ENCODE data around the gene RPS6KA3. TPM values are rescaled to one million over a fixed set of nuclear protein-coding genes. Genes with fewer than 3 reads are reported as not detected.
"Not testable (repeated sequence)": the region's sequence is repeated elsewhere in the genome, so short reads cannot be mapped to it uniquely, and the experiment has no call there.

The RPS6KA3 gene
- total RNA-seq, 1 experiment from 2014 or later = 9.2 TPM

DNA sequence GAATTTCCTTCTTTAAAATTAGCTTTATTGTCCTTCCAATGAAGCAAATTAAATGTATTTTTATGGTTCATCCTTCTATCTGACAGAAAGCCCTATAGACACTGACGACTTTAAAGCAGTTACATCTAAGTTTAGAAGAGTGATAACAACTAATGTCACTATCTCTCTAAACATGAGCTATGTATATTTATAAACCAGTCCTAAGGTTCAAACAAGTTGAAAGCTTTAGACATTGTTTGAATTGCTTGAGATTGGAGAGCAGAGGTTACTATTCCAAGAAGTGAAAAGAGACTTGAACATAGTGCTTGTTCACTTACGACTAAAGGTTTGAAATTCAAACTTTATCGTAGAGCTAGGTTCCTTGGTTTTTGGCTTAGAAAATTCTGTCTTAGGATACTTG, 94.8 kb downstream of the RPS6KA3 start:
- H2BK120ac ChIP-seq (ENCODE audit: low read depth, low read length, poor library complexity, severe bottlenecking) = no peak overlapping the region
- no peak overlapping the region for H4K91ac ChIP-seq (ENCODE audit: insufficient read length, low read depth, low read length)
- H3K9ac ChIP-seq (ENCODE audit: extremely low read depth, insufficient read length, low read length) = no peak overlapping the region
- H3K23ac ChIP-seq (ENCODE audit: insufficient read length, low read depth, low read length) = no peak overlapping the region
- H3K79me1 ChIP-seq (ENCODE audit: insufficient read depth, low read depth, low read length, poor library complexity, severe bottlenecking) = no peaks in the 10 kb centered on the region
- H3K9me3 ChIP-seq (ENCODE audit: control insufficient read depth, low read depth, low read length) = peaks cover 15% of the 10 kb centered on the region
- no peak overlapping the region for H3K18ac ChIP-seq (ENCODE audit: insufficient read length, low read depth, low read length)
- H4K8ac ChIP-seq (replicated peaks; ENCODE audit: insufficient read length, low read depth, low read length) = no peak overlapping the region
- WGBS (ENCODE audit: extremely low coverage, insufficient read length, low lambda C conversion rate) = no CpG with 5 or more reads among the region's 3 CpGs
- peaks cover 13 to 31% (median 16%) of the 10 kb centered on the region in 3 experiments for H3K36me3 Mint-ChIP-seq (ENCODE audit: insufficient read depth in 1 of 3, low read depth in 3 of 3)
- no peaks in the 10 kb centered on the region for H3K27me3 ChIP-seq (ENCODE audit: insufficient read depth, low read length)
- no peak overlapping the region for H2BK12ac ChIP-seq (ENCODE audit: insufficient read length, low read depth, low read length)
- no peak overlapping the region for H3K14ac ChIP-seq (ENCODE audit: insufficient read depth, low read length)
- H3K23me2 ChIP-seq (ENCODE audit: insufficient read length, low read depth, low read length, poor library complexity, severe bottlenecking) = no peaks in the 10 kb centered on the region
- no peak overlapping the region for H2BK5ac ChIP-seq (ENCODE audit: insufficient read length, low read length)
- H3K4me1 Mint-ChIP-seq = no peaks in the 10 kb centered on the region
- peaks cover 24 to 35% of the 10 kb centered on the region in 2 experiments for H3K9me3 Mint-ChIP-seq
- TF ChIP-seq, protein P1, sequence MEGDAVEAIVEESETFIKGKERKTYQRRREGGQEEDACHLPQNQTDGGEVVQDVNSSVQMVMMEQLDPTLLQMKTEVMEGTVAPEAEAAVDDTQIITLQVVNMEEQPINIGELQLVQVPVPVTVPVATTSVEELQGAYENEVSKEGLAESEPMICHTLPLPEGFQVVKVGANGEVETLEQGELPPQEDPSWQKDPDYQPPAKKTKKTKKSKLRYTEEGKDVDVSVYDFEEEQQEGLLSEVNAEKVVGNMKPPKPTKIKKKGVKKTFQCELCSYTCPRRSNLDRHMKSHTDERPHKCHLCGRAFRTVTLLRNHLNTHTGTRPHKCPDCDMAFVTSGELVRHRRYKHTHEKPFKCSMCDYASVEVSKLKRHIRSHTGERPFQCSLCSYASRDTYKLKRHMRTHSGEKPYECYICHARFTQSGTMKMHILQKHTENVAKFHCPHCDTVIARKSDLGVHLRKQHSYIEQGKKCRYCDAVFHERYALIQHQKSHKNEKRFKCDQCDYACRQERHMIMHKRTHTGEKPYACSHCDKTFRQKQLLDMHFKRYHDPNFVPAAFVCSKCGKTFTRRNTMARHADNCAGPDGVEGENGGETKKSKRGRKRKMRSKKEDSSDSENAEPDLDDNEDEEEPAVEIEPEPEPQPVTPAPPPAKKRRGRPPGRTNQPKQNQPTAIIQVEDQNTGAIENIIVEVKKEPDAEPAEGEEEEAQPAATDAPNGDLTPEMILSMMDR (conservative IDR thresholded peaks at IDR 0.05) = no peak
- H3K79me2 ChIP-seq (ENCODE audit: insufficient read depth, low read length) = no peaks in the 10 kb centered on the region
- H3K56ac ChIP-seq (ENCODE audit: insufficient read length, low read depth, low read length) = no peak overlapping the region
- no peak overlapping the region for H3K4ac ChIP-seq (ENCODE audit: low read depth, low read length)
- H3K27ac Mint-ChIP-seq = no peak overlapping the region
- no peak overlapping the region for H4K5ac ChIP-seq (ENCODE audit: insufficient read length, low read depth, low read length)
- H2AK5ac ChIP-seq (ENCODE audit: insufficient read length, low read length) = no peak overlapping the region
- H3K4me3 Mint-ChIP-seq = no peak overlapping the region
- no peaks in the 10 kb centered on the region for H4K20me1 ChIP-seq (ENCODE audit: control insufficient read depth, insufficient read depth, insufficient read length)
- no peak overlapping the region for H3T11ph ChIP-seq (ENCODE audit: low read length)
- H3K4me2 ChIP-seq (ENCODE audit: insufficient read depth, insufficient read length, low read length) = no peak overlapping the region
- H3K4me1 ChIP-seq (ENCODE audit: insufficient read depth, low read length) = no peaks in the 10 kb centered on the region
- H3K27ac ChIP-seq (ENCODE audit: insufficient read length, low read depth, low read length) = no peak overlapping the region
- no peak overlapping the region for H2BK15ac ChIP-seq (ENCODE audit: low read depth, low read length)
- H3K27me3 Mint-ChIP-seq (ENCODE audit: low read depth) = no peaks in the 10 kb centered on the region; the same call in 1 of the 2 replicates
- no peak for DNase-seq
- no peak overlapping the region for H2AFZ ChIP-seq (ENCODE audit: low read length)
- no peak overlapping the region for H2BK20ac ChIP-seq (ENCODE audit: low read depth, low read length, poor library complexity, severe bottlenecking)

DNA sequence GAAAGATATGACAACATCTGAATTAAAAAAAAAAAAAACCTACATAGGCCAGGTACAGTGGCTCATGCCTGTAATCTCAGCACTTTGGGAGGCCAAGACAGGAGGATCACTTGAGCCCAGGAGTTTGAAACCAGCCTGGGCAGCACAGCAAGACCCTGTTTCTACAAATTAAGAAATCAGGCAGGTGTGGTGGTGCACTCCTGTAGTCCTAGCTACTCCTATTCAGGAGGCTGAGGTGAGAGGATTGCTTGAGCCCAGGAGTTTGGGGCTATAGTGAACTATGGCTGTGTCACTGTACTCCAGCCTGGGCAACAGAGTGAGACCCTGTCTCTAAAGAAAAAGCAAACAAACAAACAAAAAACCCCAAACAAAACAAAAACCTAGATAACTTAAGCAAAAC, 104.2 kb downstream of the RPS6KA3 start:
- H3K4ac ChIP-seq (ENCODE audit: low read depth, low read length); H2BK120ac ChIP-seq (ENCODE audit: low read depth, low read length, poor library complexity, severe bottlenecking); H2BK20ac ChIP-seq (ENCODE audit: low read depth, low read length, poor library complexity, severe bottlenecking); H3K4me1 Mint-ChIP-seq; H2AFZ ChIP-seq (ENCODE audit: low read length); H2BK5ac ChIP-seq (ENCODE audit: insufficient read length, low read length); H3K27ac Mint-ChIP-seq; H3K9ac ChIP-seq (ENCODE audit: extremely low read depth, insufficient read length, low read length); H4K20me1 ChIP-seq (ENCODE audit: control insufficient read depth, insufficient read depth, insufficient read length); H3K27ac ChIP-seq (ENCODE audit: insufficient read length, low read depth, low read length); H3K14ac ChIP-seq (ENCODE audit: insufficient read depth, low read length); H3K4me2 ChIP-seq (ENCODE audit: insufficient read depth, insufficient read length, low read length); H2AK5ac ChIP-seq (ENCODE audit: insufficient read length, low read length); H3K27me3 Mint-ChIP-seq (ENCODE audit: low read depth); DNase-seq; H2BK15ac ChIP-seq (ENCODE audit: low read depth, low read length); H3K56ac ChIP-seq (ENCODE audit: insufficient read length, low read depth, low read length); H2BK12ac ChIP-seq (ENCODE audit: insufficient read length, low read depth, low read length); H3K27me3 ChIP-seq (ENCODE audit: insufficient read depth, low read length); H3K4me1 ChIP-seq (ENCODE audit: insufficient read depth, low read length); H3T11ph ChIP-seq (ENCODE audit: low read length); H3K23ac ChIP-seq (ENCODE audit: insufficient read length, low read depth, low read length); H3K18ac ChIP-seq (ENCODE audit: insufficient read length, low read depth, low read length); H3K23me2 ChIP-seq (ENCODE audit: insufficient read length, low read depth, low read length, poor library complexity, severe bottlenecking); H4K91ac ChIP-seq (ENCODE audit: insufficient read length, low read depth, low read length); H3K4me3 Mint-ChIP-seq; H4K8ac ChIP-seq (replicated peaks; ENCODE audit: insufficient read length, low read depth, low read length); H3K79me2 ChIP-seq (ENCODE audit: insufficient read depth, low read length); H3K79me1 ChIP-seq (ENCODE audit: insufficient read depth, low read depth, low read length, poor library complexity, severe bottlenecking); H4K5ac ChIP-seq (ENCODE audit: insufficient read length, low read depth, low read length): not testable (repeated sequence)
- H3K9me3 ChIP-seq (ENCODE audit: control insufficient read depth, low read depth, low read length) = peaks cover 41% of the 10 kb centered on the region
- peaks cover 15 to 30% (median 24%) of the 10 kb centered on the region in 3 experiments for H3K36me3 Mint-ChIP-seq (ENCODE audit: insufficient read depth in 1 of 3, low read depth in 3 of 3)
- peaks cover 34 to 49% of the 10 kb centered on the region in 2 experiments for H3K9me3 Mint-ChIP-seq
